ENCODE data around the gene TLE3. TPM values are rescaled to one million over a fixed set of nuclear protein-coding genes. Genes with fewer than 3 reads are reported as not detected.

TLE3 gene
- polyA plus RNA-seq, 2 of the 4 experiments (the other 2 are of a cell fraction), result 4.6 to 5.3 TPM

GRCh38 chr15:70014860-70015490 lies 82.7 kb downstream of the TLE3 start:
- H3K4me1 ChIP-seq, result no peaks in the 10 kb centered on the region
- DNase-seq (ENCODE audit: low read depth in 1 of 2, low spot score in 1 of 2) (no peak), FAIRE-seq (no peak), ATAC-seq (peak in 1 of 2 experiments; percentile 16; a peak in 1 of 6 replicates)
- H3K9me3 ChIP-seq, result no peaks in the 10 kb centered on the region
- H3K4me3 ChIP-seq, result no peak overlapping the region
- no peak overlapping the region for H3K27ac ChIP-seq
- TF ChIP-seq E2F6 (IDR thresholded peaks at IDR 0.05; ENCODE audit: borderline replicate concordance, low read depth), result no peak
- no peak for TF ChIP-seq MAFK (IDR thresholded peaks at IDR 0.05; ENCODE audit: partially characterized antibody)
- no peak for TF ChIP-seq SMC3 (IDR thresholded peaks at IDR 0.05)
- TF ChIP-seq FOSL2 (IDR thresholded peaks at IDR 0.05), result no peak
- no peak for TF ChIP-seq FOSL2 (CRISPR knock-in tag; IDR thresholded peaks at IDR 0.05)
- TF ChIP-seq TFCP2L1 (CRISPR knock-in tag; IDR thresholded peaks at IDR 0.05), result no peak
- no peak for TF ChIP-seq PBX3 (IDR thresholded peaks at IDR 0.05)
- no peak for TF ChIP-seq RNF2 (IDR thresholded peaks at IDR 0.05; ENCODE audit: borderline replicate concordance, low read depth)
- CTCF ChIA-PET, result no interaction called here
- POLR2A ChIA-PET, result no interaction called here
- WGBS (ENCODE audit: missing lambda C conversion rate), result 75% methylated on average over 9 of the region's 9 CpGs
- no peak overlapping the region for H3K4me2 ChIP-seq

GRCh38 chr15:70014331-70014730 lies 83.4 kb downstream of the TLE3 start:
- Histone ChIP-seq H3K4me1 (no peaks in the 10 kb centered on the region), H3K4me2 (no peak overlapping the region), H3K27ac (no peak overlapping the region), H3K9me3 (no peaks in the 10 kb centered on the region), H3K4me3 (no peak overlapping the region)
- FAIRE-seq (no peak), ATAC-seq (no peak), DNase-seq (ENCODE audit: low read depth in 1 of 2, low spot score in 1 of 2) (no peak)
- POLR2A ChIA-PET, result no interaction called here
- WGBS (ENCODE audit: missing lambda C conversion rate), result 46% methylated on average over 6 of the region's 6 CpGs
- TF ChIP-seq ZFP36 (IDR thresholded peaks at IDR 0.05; ENCODE audit: borderline replicate concordance, partially characterized antibody) (no peak), HOXA7 (CRISPR knock-in tag; IDR thresholded peaks at IDR 0.05) (no peak)
- CTCF ChIA-PET, result no interaction called here

GRCh38 chr15:70013656-70014313 lies 83.9 kb downstream of the TLE3 start:
- H3K4me2 ChIP-seq, result no peak overlapping the region
- no peak for DNase-seq (ENCODE audit: low read depth in 1 of 2, low spot score in 1 of 2)
- WGBS (ENCODE audit: missing lambda C conversion rate), result 58% methylated on average over 8 of the region's 8 CpGs
- no peaks in the 10 kb centered on the region for H3K9me3 ChIP-seq
- ATAC-seq, result no peak
- no peaks in the 10 kb centered on the region for H3K4me1 ChIP-seq
- H3K27ac ChIP-seq, result no peak overlapping the region
- ChIA-PET CTCF (no interaction called here), POLR2A (no interaction called here)
- TF ChIP-seq PHF8 (IDR thresholded peaks at IDR 0.05; ENCODE audit: borderline replicate concordance, low read depth) (no peak), GATA3 (IDR thresholded peaks at IDR 0.05; ENCODE audit: borderline replicate concordance) (no peak), TP53 (CRISPR knock-in tag; IDR thresholded peaks at IDR 0.05) (no peak), RNF2 (IDR thresholded peaks at IDR 0.05; ENCODE audit: borderline replicate concordance, low read depth) (no peak), REST (IDR thresholded peaks at IDR 0.05) (no peak), RAD21 (conservative IDR thresholded peaks at IDR 0.05 in 1 of 2, IDR thresholded peaks at IDR 0.05 in 1 of 2) (no peak), SMC3 (IDR thresholded peaks at IDR 0.05) (no peak), BCL3 (IDR thresholded peaks at IDR 0.05) (no peak), ZSCAN20 (CRISPR knock-in tag; IDR thresholded peaks at IDR 0.05) (no peak), MAZ (IDR thresholded peaks at IDR 0.05; ENCODE audit: borderline replicate concordance, low read depth, low read length) (no peak), CEBPB (IDR thresholded peaks at IDR 0.05) (no peak), NFE2L2 (conservative IDR thresholded peaks at IDR 0.05; ENCODE audit: low read length) (no peak), HEYL (CRISPR knock-in tag; IDR thresholded peaks at IDR 0.05) (no peak), HOXB13 (CRISPR knock-in tag; IDR thresholded peaks at IDR 0.05; ENCODE audit: low read depth) (no peak), POLR2A (IDR thresholded peaks at IDR 0.05; ENCODE audit: low read length) (no peak), RFX5 (IDR thresholded peaks at IDR 0.05) (no peak)
- FAIRE-seq, result no peak
- no peak overlapping the region for H3K4me3 ChIP-seq

All from A549 (cell line).